HepG2 (cell line): ENCODE data around the gene POU2F2. TPM values are rescaled to one million over a fixed set of nuclear protein-coding genes. Genes with fewer than 3 reads are reported as not detected.

ENCODE experiments used
- HOXA7 ChIP-seq: sonication (generic); formaldehyde crosslinking; IDR thresholded peaks from 2 replicates; pipeline ENCODE4 v1.8.1; 2022; ENCODE audit warnings: mild to moderate bottlenecking, missing genetic modification reagents, moderate library complexity
- PAWR ChIP-seq: sonication (generic); formaldehyde crosslinking; IDR thresholded peaks from 2 replicates; pipeline ENCODE4 v1.4.0; 2020; ENCODE audit warnings: missing genetic modification reagents, mild to moderate bottlenecking, borderline replicate concordance
- RBFOX2 ChIP-seq: fragments of 200-400 bp; formaldehyde crosslinking; IDR thresholded peaks from 2 replicates; pipeline ENCODE4 v1.6.1; 2017; ENCODE audit warnings: low read depth, mild to moderate bottlenecking, low read length
- RBM22 ChIP-seq: fragments of 200-400 bp; formaldehyde crosslinking; optimal IDR thresholded peaks from 2 replicates; pipeline ENCODE3; 2017; ENCODE audit warnings: mild to moderate bottlenecking, low read length, moderate library complexity
- SAFB2 ChIP-seq: sonication (generic); formaldehyde crosslinking; IDR thresholded peaks from 2 replicates; pipeline ENCODE4 v1.5.1; 2020; ENCODE audit warnings: missing genetic modification reagents, low read depth, mild to moderate bottlenecking, borderline replicate concordance
- STAT5B ChIP-seq: sonication (generic); formaldehyde crosslinking; IDR thresholded peaks from 2 replicates; pipeline ENCODE4 v1.4.0; 2020; ENCODE audit warnings: missing genetic modification reagents
- ZBTB3 ChIP-seq: sonication (generic); formaldehyde crosslinking; IDR thresholded peaks from 2 replicates; pipeline ENCODE4 v1.4.0; 2020; ENCODE audit warnings: low read depth, mild to moderate bottlenecking, moderate library complexity, missing genetic modification reagents, borderline replicate concordance
- ZNF101 ChIP-seq: sonication (generic); formaldehyde crosslinking; IDR thresholded peaks from 2 replicates; pipeline ENCODE4 v1.4.0; 2020; ENCODE audit warnings: mild to moderate bottlenecking, low read depth, missing genetic modification reagents, borderline replicate concordance
- ZNF20 ChIP-seq: sonication (generic); formaldehyde crosslinking; IDR thresholded peaks from 2 replicates; pipeline ENCODE4 v1.4.0; 2020; ENCODE audit warnings: mild to moderate bottlenecking, moderate library complexity, missing genetic modification reagents
- ZNF207 ChIP-seq: fragments of 450-650 bp; IDR thresholded peaks from 2 replicates; pipeline ENCODE4 v1.6.1; 2016; ENCODE audit warnings: antibody characterized with exemption, borderline replicate concordance
- ZNF263 ChIP-seq: sonication (generic); formaldehyde crosslinking; IDR thresholded peaks from 2 replicates; pipeline ENCODE4 v1.4.0; 2020; ENCODE audit warnings: missing genetic modification reagents
- ZNF468 ChIP-seq: sonication (generic); formaldehyde crosslinking; IDR thresholded peaks from 2 replicates; pipeline ENCODE4 v1.8.0; 2022; ENCODE audit warnings: mild to moderate bottlenecking, moderate library complexity, missing genetic modification reagents
- ZNF773 ChIP-seq: sonication (generic); formaldehyde crosslinking; IDR thresholded peaks from 2 replicates; pipeline ENCODE4 v1.4.0; 2020; ENCODE audit warnings: missing genetic modification reagents, borderline replicate concordance
- ZSCAN9 ChIP-seq: IDR thresholded peaks from 2 replicates; pipeline ENCODE4 v1.6.1; 2016; ENCODE audit warnings: borderline replicate concordance
- polyA plus RNA-seq, 8 experiments: library from polyadenylated mRNA; depleted of rRNA in 3 of 8; stranded (reverse) in 7 of 8; unstranded in 1 of 8; fragments of >200 nt; fragmentation: Illumina TruSeq in 4 of 8; extraction: Trizol in 4 of 8; gene quantifications; 2 replicates each; pipeline versions ENCODE4 v1.2.1 to v1.2.3, GENCODE V29; 2011 to 2016; ENCODE audit warnings: low read depth in 4 of 8, missing spikeins in 1 of 8, mixed read lengths in 1 of 8; ENCODE audit not compliant: insufficient read depth in 1 of 8
- total RNA-seq, 5 experiments: library from RNA; depleted of rRNA; stranded (reverse); fragments of >200 nt; fragmentation: Illumina TruSeq; extraction: Trizol; gene quantifications; 2 replicates each; pipeline ENCODE4 v1.2.3, GENCODE V29; 2016; ENCODE audit warnings: low read depth in 1 of 5
- TF ChIP-seq, protein P1 (sequence below): sonication (generic); formaldehyde crosslinking; IDR thresholded peaks from 2 replicates; pipeline ENCODE4 v1.5.1; 2020; ENCODE audit warnings: missing genetic modification reagents, mild to moderate bottlenecking, borderline replicate concordance
- TF ChIP-seq, protein P2 (sequence below): sonication (generic); formaldehyde crosslinking; IDR thresholded peaks from 2 replicates; pipeline ENCODE4; 2020; ENCODE audit warnings: missing genetic modification reagents, mild to moderate bottlenecking, borderline replicate concordance
- TF ChIP-seq, protein P3 (sequence below): sonication (generic); formaldehyde crosslinking; IDR thresholded peaks from 2 replicates; pipeline ENCODE4 v1.4.0; 2020; ENCODE audit warnings: missing genetic modification reagents, mild to moderate bottlenecking, borderline replicate concordance
- TF ChIP-seq, protein P4 (sequence below), 2 experiments: fragments of 450-650 bp in 1 of 2; sonication (generic) in 1 of 2; formaldehyde crosslinking; IDR thresholded peaks; 2 replicates each; pipeline versions ENCODE4 v1.5.0 to v1.8.0; 2020 to 2022; ENCODE audit warnings: mild to moderate bottlenecking in 1 of 2, missing genetic modification reagents in 1 of 2
- TF ChIP-seq, protein P5 (sequence below): sonication (generic); formaldehyde crosslinking; IDR thresholded peaks from 2 replicates; pipeline ENCODE4 v1.4.0; 2020; ENCODE audit warnings: missing genetic modification reagents

POU2F2 gene
- total and polyA plus RNA-seq, 2 of the 13 experiments (the other 11 are each of a cell fraction or from before 2014, with no cell fraction given): 0.09 to 0.17 TPM

DNA sequence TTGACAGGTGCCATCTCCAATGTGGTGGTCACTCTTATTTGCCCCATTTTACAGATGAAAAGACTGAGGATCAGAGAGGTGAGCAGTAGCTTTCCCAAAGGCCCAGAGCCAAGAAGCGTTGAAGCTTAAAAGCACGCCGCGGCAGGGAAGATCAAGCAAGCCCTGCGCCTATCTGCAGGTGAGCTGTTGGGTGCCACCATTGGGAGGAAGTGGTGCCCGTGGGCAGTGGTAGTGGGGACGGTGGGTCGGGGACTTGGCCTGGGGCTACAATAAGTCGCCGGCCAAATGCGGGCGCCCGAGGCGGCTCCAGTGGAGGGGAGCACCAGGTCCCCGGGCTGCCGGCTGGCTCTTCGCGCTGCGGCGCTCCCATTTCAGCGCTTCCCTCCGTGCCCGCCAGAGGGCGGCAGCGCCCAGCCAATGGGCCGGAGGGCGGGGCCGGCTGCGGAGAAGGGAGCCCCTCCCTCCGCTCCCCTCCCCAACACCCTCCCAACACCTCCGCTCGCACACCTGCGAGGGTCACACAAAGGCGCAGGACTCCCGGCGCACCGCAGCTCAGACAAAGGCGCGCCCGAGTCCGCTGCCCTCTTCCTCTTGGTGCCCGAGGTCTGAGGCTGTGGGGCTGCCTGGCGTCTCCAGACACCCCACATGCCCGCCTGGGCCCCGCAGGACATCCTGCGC is 744 bp upstream of the POU2F2 start (continued):
- TF ChIP-seq, protein P1, sequence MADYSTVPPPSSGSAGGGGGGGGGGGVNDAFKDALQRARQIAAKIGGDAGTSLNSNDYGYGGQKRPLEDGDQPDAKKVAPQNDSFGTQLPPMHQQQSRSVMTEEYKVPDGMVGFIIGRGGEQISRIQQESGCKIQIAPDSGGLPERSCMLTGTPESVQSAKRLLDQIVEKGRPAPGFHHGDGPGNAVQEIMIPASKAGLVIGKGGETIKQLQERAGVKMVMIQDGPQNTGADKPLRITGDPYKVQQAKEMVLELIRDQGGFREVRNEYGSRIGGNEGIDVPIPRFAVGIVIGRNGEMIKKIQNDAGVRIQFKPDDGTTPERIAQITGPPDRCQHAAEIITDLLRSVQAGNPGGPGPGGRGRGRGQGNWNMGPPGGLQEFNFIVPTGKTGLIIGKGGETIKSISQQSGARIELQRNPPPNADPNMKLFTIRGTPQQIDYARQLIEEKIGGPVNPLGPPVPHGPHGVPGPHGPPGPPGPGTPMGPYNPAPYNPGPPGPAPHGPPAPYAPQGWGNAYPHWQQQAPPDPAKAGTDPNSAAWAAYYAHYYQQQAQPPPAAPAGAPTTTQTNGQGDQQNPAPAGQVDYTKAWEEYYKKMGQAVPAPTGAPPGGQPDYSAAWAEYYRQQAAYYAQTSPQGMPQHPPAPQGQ (CRISPR knock-in tag): no peak
- TF ChIP-seq STAT5B (no peak), RBFOX2 (no peak), ZNF101 (no peak), ZSCAN9 (CRISPR knock-in tag) (0 out of 2 replicates have a peak, but pooled peaks have one; percentile 37), SAFB2 (CRISPR knock-in tag) (no peak), ZNF468 (CRISPR knock-in tag) (no peak), HOXA7 (CRISPR knock-in tag) (no peak), ZNF20 (CRISPR knock-in tag) (no peak), ZNF207 (no peak), ZNF773 (CRISPR knock-in tag) (no peak), ZBTB3 (CRISPR knock-in tag) (no peak), RBM22 (no peak), PAWR (CRISPR knock-in tag) (no peak), ZNF263 (CRISPR knock-in tag) (0 out of 2 replicates have a peak, but pooled peaks have one; percentile 29)
- TF ChIP-seq, protein P2, sequence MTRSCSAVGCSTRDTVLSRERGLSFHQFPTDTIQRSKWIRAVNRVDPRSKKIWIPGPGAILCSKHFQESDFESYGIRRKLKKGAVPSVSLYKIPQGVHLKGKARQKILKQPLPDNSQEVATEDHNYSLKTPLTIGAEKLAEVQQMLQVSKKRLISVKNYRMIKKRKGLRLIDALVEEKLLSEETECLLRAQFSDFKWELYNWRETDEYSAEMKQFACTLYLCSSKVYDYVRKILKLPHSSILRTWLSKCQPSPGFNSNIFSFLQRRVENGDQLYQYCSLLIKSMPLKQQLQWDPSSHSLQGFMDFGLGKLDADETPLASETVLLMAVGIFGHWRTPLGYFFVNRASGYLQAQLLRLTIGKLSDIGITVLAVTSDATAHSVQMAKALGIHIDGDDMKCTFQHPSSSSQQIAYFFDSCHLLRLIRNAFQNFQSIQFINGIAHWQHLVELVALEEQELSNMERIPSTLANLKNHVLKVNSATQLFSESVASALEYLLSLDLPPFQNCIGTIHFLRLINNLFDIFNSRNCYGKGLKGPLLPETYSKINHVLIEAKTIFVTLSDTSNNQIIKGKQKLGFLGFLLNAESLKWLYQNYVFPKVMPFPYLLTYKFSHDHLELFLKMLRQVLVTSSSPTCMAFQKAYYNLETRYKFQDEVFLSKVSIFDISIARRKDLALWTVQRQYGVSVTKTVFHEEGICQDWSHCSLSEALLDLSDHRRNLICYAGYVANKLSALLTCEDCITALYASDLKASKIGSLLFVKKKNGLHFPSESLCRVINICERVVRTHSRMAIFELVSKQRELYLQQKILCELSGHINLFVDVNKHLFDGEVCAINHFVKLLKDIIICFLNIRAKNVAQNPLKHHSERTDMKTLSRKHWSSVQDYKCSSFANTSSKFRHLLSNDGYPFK: peak; percentile 42; the same call in 1 of the 2 replicates
- TF ChIP-seq, protein P3, sequence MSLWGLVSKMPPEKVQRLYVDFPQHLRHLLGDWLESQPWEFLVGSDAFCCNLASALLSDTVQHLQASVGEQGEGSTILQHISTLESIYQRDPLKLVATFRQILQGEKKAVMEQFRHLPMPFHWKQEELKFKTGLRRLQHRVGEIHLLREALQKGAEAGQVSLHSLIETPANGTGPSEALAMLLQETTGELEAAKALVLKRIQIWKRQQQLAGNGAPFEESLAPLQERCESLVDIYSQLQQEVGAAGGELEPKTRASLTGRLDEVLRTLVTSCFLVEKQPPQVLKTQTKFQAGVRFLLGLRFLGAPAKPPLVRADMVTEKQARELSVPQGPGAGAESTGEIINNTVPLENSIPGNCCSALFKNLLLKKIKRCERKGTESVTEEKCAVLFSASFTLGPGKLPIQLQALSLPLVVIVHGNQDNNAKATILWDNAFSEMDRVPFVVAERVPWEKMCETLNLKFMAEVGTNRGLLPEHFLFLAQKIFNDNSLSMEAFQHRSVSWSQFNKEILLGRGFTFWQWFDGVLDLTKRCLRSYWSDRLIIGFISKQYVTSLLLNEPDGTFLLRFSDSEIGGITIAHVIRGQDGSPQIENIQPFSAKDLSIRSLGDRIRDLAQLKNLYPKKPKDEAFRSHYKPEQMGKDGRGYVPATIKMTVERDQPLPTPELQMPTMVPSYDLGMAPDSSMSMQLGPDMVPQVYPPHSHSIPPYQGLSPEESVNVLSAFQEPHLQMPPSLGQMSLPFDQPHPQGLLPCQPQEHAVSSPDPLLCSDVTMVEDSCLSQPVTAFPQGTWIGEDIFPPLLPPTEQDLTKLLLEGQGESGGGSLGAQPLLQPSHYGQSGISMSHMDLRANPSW (CRISPR knock-in tag): no peak
- TF ChIP-seq, protein P4, sequence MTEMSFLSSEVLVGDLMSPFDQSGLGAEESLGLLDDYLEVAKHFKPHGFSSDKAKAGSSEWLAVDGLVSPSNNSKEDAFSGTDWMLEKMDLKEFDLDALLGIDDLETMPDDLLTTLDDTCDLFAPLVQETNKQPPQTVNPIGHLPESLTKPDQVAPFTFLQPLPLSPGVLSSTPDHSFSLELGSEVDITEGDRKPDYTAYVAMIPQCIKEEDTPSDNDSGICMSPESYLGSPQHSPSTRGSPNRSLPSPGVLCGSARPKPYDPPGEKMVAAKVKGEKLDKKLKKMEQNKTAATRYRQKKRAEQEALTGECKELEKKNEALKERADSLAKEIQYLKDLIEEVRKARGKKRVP (CRISPR knock-in tag; IDR thresholded peaks at IDR 0.05): no peak
- TF ChIP-seq, protein P5, sequence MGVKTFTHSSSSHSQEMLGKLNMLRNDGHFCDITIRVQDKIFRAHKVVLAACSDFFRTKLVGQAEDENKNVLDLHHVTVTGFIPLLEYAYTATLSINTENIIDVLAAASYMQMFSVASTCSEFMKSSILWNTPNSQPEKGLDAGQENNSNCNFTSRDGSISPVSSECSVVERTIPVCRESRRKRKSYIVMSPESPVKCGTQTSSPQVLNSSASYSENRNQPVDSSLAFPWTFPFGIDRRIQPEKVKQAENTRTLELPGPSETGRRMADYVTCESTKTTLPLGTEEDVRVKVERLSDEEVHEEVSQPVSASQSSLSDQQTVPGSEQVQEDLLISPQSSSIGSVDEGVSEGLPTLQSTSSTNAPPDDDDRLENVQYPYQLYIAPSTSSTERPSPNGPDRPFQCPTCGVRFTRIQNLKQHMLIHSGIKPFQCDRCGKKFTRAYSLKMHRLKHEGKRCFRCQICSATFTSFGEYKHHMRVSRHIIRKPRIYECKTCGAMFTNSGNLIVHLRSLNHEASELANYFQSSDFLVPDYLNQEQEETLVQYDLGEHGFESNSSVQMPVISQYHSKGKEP (CRISPR knock-in tag): no peak
